ENCODE measurements around the gene FAAP100.
A peak's percentile ranks its signal among the peaks of the same experiment; 100 is the strongest.

The FAAP100 gene

GRCh38 chr17:81576621-81577277 lies 24.6 kb upstream of the FAAP100 start:
- DNase-seq: peak in 1 of 56 donors; percentile 20

- DNase-seq: no peak
Measured at GRCh38 chr17:81575836-81576235, 23.7 kb upstream of the FAAP100 start.

- no peak for DNase-seq
Measured at GRCh38 chr17:81574643-81574956, 22.4 kb upstream of the FAAP100 start.

GRCh38 chr17:81573794-81574642 lies 21.9 kb upstream of the FAAP100 start:
- DNase-seq: no peak

GRCh38 chr17:81572563-81573168 lies 20.5 kb upstream of the FAAP100 start:
- DNase-seq: no peak

- DNase-seq: peak in 1 of 56 donors; percentile 6
Measured at GRCh38 chr17:81570964-81571363, 18.8 kb upstream of the FAAP100 start.

- DNase-seq: no peak
Measured at GRCh38 chr17:81569986-81570514, 17.9 kb upstream of the FAAP100 start.

- DNase-seq: no peak
Measured at GRCh38 chr17:81568416-81568815, 16.3 kb upstream of the FAAP100 start.

GRCh38 chr17:81567191-81567590 lies 15.0 kb upstream of the FAAP100 start:
- DNase-seq: no peak

- DNase-seq: peak in 16 of 56 donors; percentile 2 to 70 (median 18)
Measured at GRCh38 chr17:81566461-81567126, 14.4 kb upstream of the FAAP100 start.

- DNase-seq: no peak
Measured at GRCh38 chr17:81565231-81565630, 13.1 kb upstream of the FAAP100 start.

GRCh38 chr17:81564778-81565177 lies 12.6 kb upstream of the FAAP100 start:
- no peak for DNase-seq

GRCh38 chr17:81563861-81564586 lies 11.9 kb upstream of the FAAP100 start:
- DNase-seq: no peak

- DNase-seq: no peak
Measured at GRCh38 chr17:81561494-81561885, 9.3 kb upstream of the FAAP100 start.

GRCh38 chr17:81558941-81559806 lies 7.0 kb upstream of the FAAP100 start:
- DNase-seq: peak in 5 of 56 donors; percentile 6 to 32 (median 24)

- DNase-seq: no peak
Measured at GRCh38 chr17:81558115-81558468, 5.9 kb upstream of the FAAP100 start.

GRCh38 chr17:81557276-81558114 lies 5.3 kb upstream of the FAAP100 start:
- no peak for DNase-seq

GRCh38 chr17:81556863-81557262 lies 4.7 kb upstream of the FAAP100 start:
- DNase-seq: no peak

GRCh38 chr17:81556175-81556691 lies 4.1 kb upstream of the FAAP100 start:
- no peak for DNase-seq
